GM23248 (cell line): Measurements from ENCODE around the gene PPP1R26. TPM values are rescaled to one million over a fixed set of nuclear protein-coding genes. Genes with fewer than 3 reads are reported as not detected.

Experiments
- DNase-seq: peaks from one replicate; pipeline ENCODE4 v3.0.0-alpha.2; 2015
- H2AFZ ChIP-seq: fragments of 200-600 bp; sonication (generic); 2 replicates; pipeline ENCODE4 v1.6.1; 2016; ENCODE audit warnings: antibody characterized with exemption
- H3F3A ChIP-seq: fragments of 200-600 bp; sonication (generic); 2 replicates; pipeline ENCODE4 v1.6.1; 2016; ENCODE audit warnings: mild to moderate bottlenecking, antibody characterized with exemption, mixed run types; ENCODE audit not compliant: insufficient read depth
- H3K27ac ChIP-seq: fragments of 200-600 bp; sonication (generic); 2 replicates; pipeline ENCODE4 v1.5.1; 2016; ENCODE audit warnings: mild to moderate bottlenecking
- H3K27me3 ChIP-seq: fragments of 200-600 bp; sonication (generic); replicated peaks from 2 replicates; pipeline ENCODE4 v1.6.1; 2016; ENCODE audit warnings: mild to moderate bottlenecking; ENCODE audit not compliant: insufficient read depth
- H3K36me3 ChIP-seq: fragments of 200-600 bp; sonication (generic); 2 replicates; pipeline ENCODE4 v1.6.1; 2016; ENCODE audit warnings: low read depth, mild to moderate bottlenecking
- H3K4me1 ChIP-seq: fragments of 200-600 bp; sonication (generic); 2 replicates; pipeline ENCODE4 v1.6.1; 2016; ENCODE audit warnings: mild to moderate bottlenecking; ENCODE audit not compliant: insufficient read depth
- H3K4me2 ChIP-seq: fragments of 200-600 bp; sonication (generic); one replicate; pipeline ENCODE4 v1.6.1; 2016; ENCODE audit warnings: mild to moderate bottlenecking; ENCODE audit not compliant: unreplicated experiment
- H3K4me3 ChIP-seq: fragments of 200-600 bp; sonication (generic); 2 replicates; pipeline ENCODE4 v1.5.1; 2016; ENCODE audit warnings: mild to moderate bottlenecking
- H3K79me2 ChIP-seq: fragments of 200-600 bp; sonication (generic); 2 replicates; pipeline ENCODE4 v1.6.1; 2016; ENCODE audit warnings: mild to moderate bottlenecking; ENCODE audit not compliant: insufficient read depth
- H3K9ac ChIP-seq: fragments of 200-600 bp; sonication (generic); 2 replicates; pipeline ENCODE4 v1.6.1; 2016; ENCODE audit warnings: mild to moderate bottlenecking
- H3K9me2 ChIP-seq: fragments of 200-600 bp; sonication (generic); 2 replicates; pipeline ENCODE4 v1.6.1; 2016; ENCODE audit warnings: mixed run types, mild to moderate bottlenecking, moderate library complexity; ENCODE audit not compliant: insufficient read depth
- H3K9me3 ChIP-seq: fragments of 200-600 bp; sonication (generic); one replicate; pipeline ENCODE4 v1.6.1; 2017; ENCODE audit warnings: low read depth
- H4K20me1 ChIP-seq: fragments of 200-600 bp; sonication (generic); 2 replicates; pipeline ENCODE4 v1.6.0; 2016; ENCODE audit not compliant: insufficient read depth
- EZH2 ChIP-seq: fragments of 200-600 bp; sonication (generic); IDR thresholded peaks from 2 replicates; pipeline ENCODE4 v1.6.1; 2018; ENCODE audit warnings: antibody characterized with exemption, mild to moderate bottlenecking; ENCODE audit not compliant: insufficient read depth, poor library complexity, severe bottlenecking
- EZH2phosphoT487 ChIP-seq: fragments of 200-600 bp; sonication (generic); IDR thresholded peaks from 2 replicates; pipeline ENCODE4 v1.6.1; 2018; ENCODE audit warnings: antibody characterized with exemption, moderate library complexity, mild to moderate bottlenecking, low read depth; ENCODE audit not compliant: insufficient read depth
- WGBS, 2 experiments: methylation state at CpG; one replicate each; pipeline ENCODE4 v1.1.6; 2015 to 2017; ENCODE audit warnings: low lambda C conversion rate in 2 of 2, low coverage in 1 of 2; ENCODE audit errors: missing lambda C conversion rate in 2 of 2; 5-methylcytosine and 5-hydroxymethylcytosine counted together
- in situ Hi-C: fragments of 300-500 bp; cut with MboI; formaldehyde crosslinking; loops from 2 replicates; pipeline ENCODE4 v1.15.0; 2020
- polyA plus RNA-seq: library from polyadenylated mRNA; unstranded; fragments of >200 nt; fragmentation: Nextera tagmentation; extraction: Ambion mirVana; gene quantifications from 2 replicates; pipeline ENCODE4 v1.2.1, GENCODE V29; 2016
- total RNA-seq: library from RNA; depleted of rRNA; stranded (reverse); fragments of >200 nt; shearing (Covaris generic); gene quantifications from 2 replicates; pipeline ENCODE4 v1.2.3, GENCODE V29; 2014

Gene PPP1R26
- total and polyA plus RNA-seq, 2 experiments from 2014 or later = 2.2 to 13.4 TPM

- Histone ChIP-seq H3K9ac (no peak overlapping the region), H3K9me3 (no peaks in the 10 kb centered on the region), H3K9me2 (no peaks in the 10 kb centered on the region), H3K27me3 (peaks cover 23% of the 10 kb centered on the region; the same call in 1 of the 2 replicates), H3F3A (peaks cover under 1% of the 10 kb centered on the region; the same call in 1 of the 2 replicates), H3K4me2 (no peak overlapping the region), H3K36me3 (no peaks in the 10 kb centered on the region), H4K20me1 (no peaks in the 10 kb centered on the region), H3K27ac (no peak overlapping the region), H3K4me1 (peaks cover 6% of the 10 kb centered on the region), H3K79me2 (no peaks in the 10 kb centered on the region), H2AFZ (no peak overlapping the region), H3K4me3 (no peak overlapping the region)
- in situ Hi-C loops = no loop called here
- no peak for DNase-seq
- TF ChIP-seq EZH2phosphoT487 = no peak
- TF ChIP-seq EZH2 = no peak
- 74 to 76% methylated on average over 22 to 23 of the region's 25 CpGs for WGBS, 2 experiments
Measured at GRCh38 chr9:135516132-135516860, 36.7 kb downstream of the PPP1R26 start.

- Histone ChIP-seq H2AFZ (no peak overlapping the region), H3K9me3 (no peaks in the 10 kb centered on the region), H3K27me3 (peaks cover 23% of the 10 kb centered on the region; the same call in 1 of the 2 replicates), H3K79me2 (no peaks in the 10 kb centered on the region), H3K9me2 (no peaks in the 10 kb centered on the region), H3K27ac (no peak overlapping the region), H3K9ac (no peak overlapping the region), H4K20me1 (no peaks in the 10 kb centered on the region), H3F3A (no peaks in the 10 kb centered on the region), H3K4me2 (no peak overlapping the region), H3K4me3 (no peak overlapping the region), H3K4me1 (no peaks in the 10 kb centered on the region), H3K36me3 (no peaks in the 10 kb centered on the region)
- no peak for DNase-seq
- WGBS, 2 experiments = 54 to 62% methylated on average over 24 of the region's 24 CpGs
- TF ChIP-seq EZH2phosphoT487 (no peak), EZH2 (no peak)
- in situ Hi-C loops = no loop called here
Measured at GRCh38 chr9:135517407-135517822, 37.8 kb downstream of the PPP1R26 start.

DNA sequence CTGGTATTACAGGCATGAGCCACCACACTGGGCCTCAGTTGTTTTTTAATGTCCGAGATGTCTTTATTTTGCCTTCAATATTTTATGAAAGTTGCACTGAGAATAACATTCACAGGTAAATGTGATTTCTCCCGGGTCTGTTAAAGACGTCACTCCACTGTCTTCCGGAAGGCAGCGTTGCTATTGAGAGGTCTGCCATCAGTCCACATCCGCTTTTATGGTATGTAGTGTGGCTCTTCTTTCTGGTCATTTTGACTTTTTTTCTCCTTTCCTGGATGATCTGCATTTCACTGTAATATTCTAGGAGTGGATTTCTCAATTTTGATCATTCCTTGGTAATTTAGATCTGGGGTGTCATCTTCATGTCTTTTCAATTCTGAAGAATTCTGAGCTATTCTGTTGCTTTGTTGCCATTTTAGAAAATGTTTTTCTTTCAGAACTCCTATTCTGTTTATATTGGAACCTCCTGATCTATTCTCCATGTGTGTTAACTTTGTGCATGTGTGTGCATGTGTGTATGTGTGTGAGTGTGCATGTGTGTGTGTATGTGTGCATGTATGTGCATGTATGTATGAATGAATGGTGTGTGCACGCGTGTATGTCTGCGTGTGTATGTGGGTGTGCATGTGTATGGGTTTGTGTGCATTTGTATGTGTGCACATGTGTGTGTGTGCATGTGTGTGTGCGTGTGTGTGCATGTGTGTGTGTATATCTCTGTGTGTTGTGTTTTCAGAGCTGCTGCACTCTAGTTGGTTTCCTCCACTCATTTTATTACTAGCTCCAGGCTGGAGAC, 39.8 kb downstream of the PPP1R26 start:
- H3K4me2 ChIP-seq = no peak overlapping the region
- no peak overlapping the region for H3K4me3 ChIP-seq
- no peaks in the 10 kb centered on the region for H3K9me2 ChIP-seq
- H4K20me1 ChIP-seq = no peaks in the 10 kb centered on the region
- H3K27ac ChIP-seq = no peak overlapping the region
- H3K9ac ChIP-seq = no peak overlapping the region
- WGBS, 2 experiments = 83 to 92% methylated on average over 10 of the region's 10 CpGs
- in situ Hi-C loops = no loop called here
- TF ChIP-seq EZH2 (no peak), EZH2phosphoT487 (no peak)
- H3K9me3 ChIP-seq = no peaks in the 10 kb centered on the region
- H2AFZ ChIP-seq = no peak overlapping the region
- no peaks in the 10 kb centered on the region for H3K4me1 ChIP-seq
- no peaks in the 10 kb centered on the region for H3K36me3 ChIP-seq
- peaks cover 23% of the 10 kb centered on the region; the same call in 1 of the 2 replicates for H3K27me3 ChIP-seq
- no peaks in the 10 kb centered on the region for H3F3A ChIP-seq
- no peak for DNase-seq
- no peaks in the 10 kb centered on the region for H3K79me2 ChIP-seq

GRCh38 chr9:135520916-135521607, 41.5 kb downstream of the PPP1R26 start, which contains the start of gene LCN1:
TSS of gene LCN1 (plus strand) at chr9:135521440. CDS start at chr9:135521498, 58 bp downstream.
- whole genome bisulfite sequencing, 2 experiments = 74 to 78% methylated on average over 14 to 18 of the region's 18 CpGs
- H3K9me2 ChIP-seq = no peaks in the 10 kb centered on the region
- H3K27me3 ChIP-seq = peaks cover 26% of the 10 kb centered on the region; the same call in 1 of the 2 replicates
- in situ Hi-C loops = no loop called here
- H2AFZ ChIP-seq = no peak within 1 kb of the TSS
- no peak within 1 kb of the TSS for H3K27ac ChIP-seq
- H3K9ac ChIP-seq = no peak within 1 kb of the TSS
- no peaks in the 10 kb centered on the region for H3K9me3 ChIP-seq
- H3F3A ChIP-seq = no peaks in the 10 kb centered on the region
- DNase-seq = no peak
- H4K20me1 ChIP-seq = no peaks in the 10 kb centered on the region
- TF ChIP-seq EZH2phosphoT487 = no peak
- TF ChIP-seq EZH2 = no peak
- no peak within 1 kb of the TSS for H3K4me2 ChIP-seq
- no peak within 1 kb of the TSS for H3K4me3 ChIP-seq
- H3K36me3 ChIP-seq = no peaks in the 10 kb centered on the region
- H3K79me2 ChIP-seq = no peaks in the 10 kb centered on the region
- no peaks in the 10 kb centered on the region for H3K4me1 ChIP-seq
